Nephron (organoid): ENCODE data around the gene IQCE.

Experiments used
- H3K27ac Mint-ChIP-seq, 3 experiments: 2 replicates each; pipeline ENCODE4 v1.8.0; 2020; ENCODE audit warnings: mixed read lengths in 3 of 3, mild to moderate bottlenecking in 2 of 3, moderate library complexity in 1 of 3
- H3K27me3 Mint-ChIP-seq: 2 replicates; pipeline ENCODE4 v1.8.0; 2021; ENCODE audit warnings: low read depth, mild to moderate bottlenecking, moderate library complexity, mixed read lengths
- H3K36me3 Mint-ChIP-seq: 2 replicates; pipeline ENCODE4 v1.8.0; 2020; ENCODE audit warnings: low read depth, mixed read lengths
- H3K4me1 Mint-ChIP-seq: 2 replicates; pipeline ENCODE4 v1.8.0; 2020; ENCODE audit warnings: mixed read lengths
- H3K4me3 Mint-ChIP-seq, 3 experiments: 2 replicates each; pipeline ENCODE4 v1.8.0; 2020; ENCODE audit warnings: mild to moderate bottlenecking in 3 of 3, mixed read lengths in 3 of 3, moderate library complexity in 2 of 3
- H3K9me3 Mint-ChIP-seq: 2 replicates; pipeline ENCODE4 v1.8.0; 2020; ENCODE audit warnings: mixed read lengths
- TF ChIP-seq, protein P1 (sequence below), 3 experiments: fragments of 200-600 bp; sonication (generic); IDR thresholded peaks; one replicate each; pipeline ENCODE4 v1.5.0; 2021; ENCODE audit warnings: antibody characterized with exemption in 3 of 3; ENCODE audit not compliant: unreplicated experiment in 3 of 3

IQCE gene

DNA sequence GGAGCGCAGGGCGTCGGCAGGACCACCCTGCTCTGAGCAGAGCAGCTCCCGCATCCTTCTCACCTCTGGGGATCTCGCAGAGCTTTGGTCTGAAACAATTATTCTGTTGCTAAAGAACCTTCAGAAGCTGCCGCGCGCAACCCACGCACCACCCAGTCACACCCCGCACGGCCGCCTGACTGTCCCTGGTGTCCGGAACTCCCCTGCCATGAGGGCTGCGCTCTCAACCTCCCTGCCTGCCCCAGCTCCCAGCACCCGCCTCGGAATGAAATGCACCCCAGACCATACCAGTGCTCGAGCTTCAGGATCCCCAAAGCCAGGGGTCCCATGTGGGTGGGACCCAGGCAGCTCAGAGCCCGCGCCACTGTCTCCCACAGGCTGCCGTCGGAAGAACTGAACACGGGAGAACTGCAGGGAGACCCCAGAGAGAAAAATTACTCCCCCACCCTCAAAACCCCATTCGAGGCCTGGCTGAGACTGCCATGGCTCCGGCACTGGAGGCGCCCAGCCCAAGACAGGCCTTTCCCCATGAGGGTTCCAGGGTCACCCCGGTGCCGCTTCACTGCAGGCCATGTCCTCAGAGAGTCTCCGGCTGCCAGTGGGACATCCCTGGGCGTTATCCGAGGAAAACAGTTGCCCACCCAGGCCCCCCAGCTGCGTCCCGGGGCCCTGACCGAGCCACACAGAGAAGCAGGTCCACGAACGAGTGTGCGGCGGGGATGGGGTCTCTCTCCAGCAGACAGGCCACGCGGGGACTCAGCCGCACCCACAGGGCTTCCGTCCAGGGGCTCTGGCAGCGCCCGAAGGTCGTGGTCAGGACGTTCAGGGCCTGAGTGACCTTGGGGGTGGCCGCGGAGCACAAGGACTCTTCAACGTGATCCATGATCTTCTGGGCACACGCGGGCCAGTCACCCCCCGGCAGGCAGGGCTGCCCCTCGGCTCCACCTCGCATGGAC lies 15.6 kb upstream of the IQCE start:
- H3K9me3 Mint-ChIP-seq, result no peaks in the 10 kb centered on the region

DNA sequence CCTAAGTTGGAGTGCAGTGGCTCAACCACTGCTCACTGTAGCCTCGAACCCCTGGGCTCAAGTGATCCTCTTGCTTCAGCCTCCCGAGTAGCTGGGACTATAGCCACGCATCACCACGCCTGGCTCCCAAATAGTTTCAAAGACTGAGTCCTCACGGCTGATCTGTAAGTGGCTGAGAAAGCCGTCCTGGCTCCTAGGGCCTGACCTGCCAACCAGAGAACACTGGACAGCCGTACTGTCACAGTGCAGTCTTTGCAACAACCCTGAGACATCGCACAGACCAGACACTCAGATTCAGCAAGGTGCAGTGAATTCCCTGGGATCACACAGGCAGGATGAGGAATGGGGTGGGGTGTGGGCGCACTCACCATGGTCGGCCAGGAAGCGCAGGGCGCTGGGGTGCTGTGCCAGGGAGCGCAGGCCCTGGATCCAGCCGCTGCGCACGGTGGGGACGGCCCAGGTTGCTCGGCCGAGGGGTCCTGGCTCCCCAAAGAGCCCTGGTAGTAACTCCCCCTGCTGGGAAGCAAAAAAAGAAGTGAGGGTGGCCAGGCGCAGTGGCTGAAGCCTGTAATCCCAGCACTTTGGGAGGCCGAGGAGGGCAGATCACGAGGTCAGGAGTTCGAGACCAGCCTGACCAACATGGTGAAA lies 14.1 kb upstream of the IQCE start:
- Mint-ChIP-seq H3K4me3 (no peak overlapping the region), H3K9me3 (no peaks in the 10 kb centered on the region), H3K27me3 (no peaks in the 10 kb centered on the region)

More for the DNA sequence above, 15.6 kb upstream of the IQCE start:
- no peaks in the 10 kb centered on the region for H3K27me3 Mint-ChIP-seq
- H3K36me3 Mint-ChIP-seq, result peaks cover 24% of the 10 kb centered on the region
- no peak overlapping the region for H3K27ac Mint-ChIP-seq
- H3K4me1 Mint-ChIP-seq, result no peaks in the 10 kb centered on the region
- H3K4me3 Mint-ChIP-seq, result no peak overlapping the region
- TF ChIP-seq, protein P1, sequence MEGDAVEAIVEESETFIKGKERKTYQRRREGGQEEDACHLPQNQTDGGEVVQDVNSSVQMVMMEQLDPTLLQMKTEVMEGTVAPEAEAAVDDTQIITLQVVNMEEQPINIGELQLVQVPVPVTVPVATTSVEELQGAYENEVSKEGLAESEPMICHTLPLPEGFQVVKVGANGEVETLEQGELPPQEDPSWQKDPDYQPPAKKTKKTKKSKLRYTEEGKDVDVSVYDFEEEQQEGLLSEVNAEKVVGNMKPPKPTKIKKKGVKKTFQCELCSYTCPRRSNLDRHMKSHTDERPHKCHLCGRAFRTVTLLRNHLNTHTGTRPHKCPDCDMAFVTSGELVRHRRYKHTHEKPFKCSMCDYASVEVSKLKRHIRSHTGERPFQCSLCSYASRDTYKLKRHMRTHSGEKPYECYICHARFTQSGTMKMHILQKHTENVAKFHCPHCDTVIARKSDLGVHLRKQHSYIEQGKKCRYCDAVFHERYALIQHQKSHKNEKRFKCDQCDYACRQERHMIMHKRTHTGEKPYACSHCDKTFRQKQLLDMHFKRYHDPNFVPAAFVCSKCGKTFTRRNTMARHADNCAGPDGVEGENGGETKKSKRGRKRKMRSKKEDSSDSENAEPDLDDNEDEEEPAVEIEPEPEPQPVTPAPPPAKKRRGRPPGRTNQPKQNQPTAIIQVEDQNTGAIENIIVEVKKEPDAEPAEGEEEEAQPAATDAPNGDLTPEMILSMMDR (IDR thresholded peaks at IDR 0.05; ENCODE audit: unreplicated experiment in 3 of 3), result no peak

DNA sequence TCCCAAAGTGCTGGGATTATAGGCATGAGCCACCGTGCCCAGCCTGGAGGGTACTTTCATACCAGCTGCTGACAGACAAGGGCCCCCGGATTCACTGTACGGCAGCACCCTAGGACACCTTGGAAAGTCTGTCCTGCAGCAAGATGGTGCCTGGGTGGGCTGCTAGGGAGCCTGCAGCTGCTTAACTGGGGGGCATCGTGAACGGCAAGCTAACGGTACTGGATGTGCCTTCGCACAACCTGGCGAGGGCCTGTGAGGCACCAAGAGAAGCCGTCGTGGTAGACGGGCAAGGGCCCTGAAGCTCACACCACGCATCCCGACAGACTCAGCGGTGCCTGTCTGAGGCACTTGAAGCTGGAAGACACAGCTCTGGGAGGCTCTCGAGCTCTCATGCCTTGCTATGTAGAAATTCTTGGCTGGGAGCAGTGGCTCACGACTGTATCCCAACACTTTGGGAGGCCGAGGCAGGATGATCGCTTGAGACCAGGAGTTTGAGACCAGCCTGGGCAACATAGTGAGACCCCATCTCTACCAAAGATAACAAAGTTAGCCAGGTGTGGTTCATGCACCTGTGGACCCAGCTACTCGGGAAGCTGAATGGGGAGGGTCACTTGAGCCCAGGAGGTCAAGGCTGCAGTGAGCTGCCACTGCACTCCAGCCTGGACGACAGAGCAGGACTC lies 12.9 kb upstream of the IQCE start:
- no peak overlapping the region for H3K27ac Mint-ChIP-seq
- TF ChIP-seq, protein P1 (IDR thresholded peaks at IDR 0.05; ENCODE audit: unreplicated experiment in 3 of 3), result no peak
- peaks cover 40% of the 10 kb centered on the region for H3K36me3 Mint-ChIP-seq
- H3K4me3 Mint-ChIP-seq, result no peak overlapping the region
- no peaks in the 10 kb centered on the region for H3K27me3 Mint-ChIP-seq
- no peaks in the 10 kb centered on the region for H3K4me1 Mint-ChIP-seq
- H3K9me3 Mint-ChIP-seq, result no peaks in the 10 kb centered on the region

More for the DNA sequence above, 14.1 kb upstream of the IQCE start:
- TF ChIP-seq, protein P1 (IDR thresholded peaks at IDR 0.05; ENCODE audit: unreplicated experiment in 3 of 3), result no peak
- Mint-ChIP-seq H3K4me1 (no peaks in the 10 kb centered on the region), H3K27ac (no peak overlapping the region), H3K36me3 (peaks cover 32% of the 10 kb centered on the region)

DNA sequence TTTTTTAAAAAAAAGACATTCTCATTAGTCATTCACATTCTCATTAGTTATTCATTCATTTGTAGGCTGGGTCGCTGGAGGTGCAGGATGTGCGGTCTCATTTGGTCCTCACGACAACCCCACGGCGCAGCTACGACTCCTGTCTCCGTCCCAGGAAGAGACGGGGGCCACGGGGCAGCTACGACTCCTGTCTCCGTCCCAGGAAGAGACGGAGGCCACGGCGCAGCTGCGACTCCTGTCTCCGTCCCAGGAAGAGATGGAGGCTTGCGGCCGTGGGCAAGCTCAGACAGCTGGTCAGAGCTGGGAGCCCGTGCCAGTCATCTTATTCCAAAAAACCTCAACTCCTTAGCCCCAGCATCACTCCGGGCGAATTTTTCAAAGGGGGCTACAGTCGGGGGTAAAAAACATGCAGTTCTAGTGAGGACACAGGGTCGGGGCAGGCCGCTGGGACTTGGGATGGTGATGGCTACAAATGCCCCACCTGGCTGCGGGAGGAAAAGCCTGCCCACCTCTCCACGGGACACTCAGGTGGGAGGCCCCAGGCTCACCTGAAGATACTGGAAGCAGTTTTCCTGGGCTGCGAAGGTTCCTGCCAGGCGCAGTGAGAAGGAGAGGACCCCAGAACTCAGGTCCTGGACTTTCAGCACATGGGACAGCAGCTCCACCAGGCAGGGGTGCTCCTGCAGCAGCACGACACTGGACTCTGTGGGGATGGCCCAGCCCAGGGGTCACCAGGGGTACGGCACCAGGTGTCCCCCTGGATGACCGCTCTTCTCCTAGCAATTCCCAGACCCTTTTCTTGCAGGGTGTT lies 11.8 kb upstream of the IQCE start:
- no peaks in the 10 kb centered on the region for H3K9me3 Mint-ChIP-seq
- no peaks in the 10 kb centered on the region for H3K27me3 Mint-ChIP-seq
- peaks cover 47% of the 10 kb centered on the region for H3K36me3 Mint-ChIP-seq
- TF ChIP-seq, protein P1 (IDR thresholded peaks at IDR 0.05; ENCODE audit: unreplicated experiment in 3 of 3), result no peak
- H3K4me3 Mint-ChIP-seq, result no peak overlapping the region
- no peak overlapping the region for H3K27ac Mint-ChIP-seq
- no peaks in the 10 kb centered on the region for H3K4me1 Mint-ChIP-seq

DNA sequence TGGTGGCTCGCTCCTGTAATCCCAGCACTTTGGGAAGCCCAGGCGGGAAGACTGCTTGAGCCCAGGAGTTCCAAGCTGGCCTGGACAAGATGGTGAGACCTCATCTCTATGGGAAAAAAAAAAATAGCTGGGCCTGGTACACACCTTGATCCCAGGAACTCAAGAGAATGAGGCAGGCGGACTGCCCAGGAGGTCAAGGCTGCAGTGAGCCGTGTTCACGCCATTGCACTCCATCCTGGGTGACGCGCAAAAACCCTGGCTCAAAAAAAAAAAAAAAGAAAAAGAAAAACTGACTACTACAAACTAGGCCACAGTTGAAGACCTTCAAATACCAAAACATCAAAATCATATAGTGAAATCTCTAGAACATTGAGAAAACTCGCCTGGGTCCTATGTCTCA lies 7.4 kb upstream of the IQCE start:
- Mint-ChIP-seq H3K27ac (no peak overlapping the region), H3K36me3 (peaks cover 45% of the 10 kb centered on the region), H3K9me3 (no peaks in the 10 kb centered on the region), H3K4me1 (peaks cover 6% of the 10 kb centered on the region), H3K4me3 (no peak overlapping the region), H3K27me3 (no peaks in the 10 kb centered on the region)
- TF ChIP-seq, protein P1 (IDR thresholded peaks at IDR 0.05; ENCODE audit: unreplicated experiment in 3 of 3), result no peak
